Measurements from ENCODE around the gene ZNF385D. TPM values are rescaled to one million over a fixed set of nuclear protein-coding genes. Genes with fewer than 3 reads are reported as not detected.

The ZNF385D gene
- total and polyA plus RNA-seq, 2 experiments from 2014 or later: 2.7 to 12.3 TPM

GRCh38 chr3:21505711-21506460 is 245.1 kb downstream of the ZNF385D start (continued):
- no peak for TF ChIP-seq STAT1 (IDR thresholded peaks at IDR 0.05; ENCODE audit: unreplicated experiment)

- ATAC-seq: no peak
These were observed 248.4 kb downstream of the ZNF385D start for GRCh38 chr3:21502656-21503055.

GRCh38 chr3:21500834-21501233 is 250.2 kb downstream of the ZNF385D start:
- Mint-ChIP-seq H3K4me3 (no peak overlapping the region), H3K36me3 (ENCODE audit: low read depth) (no peaks in the 10 kb centered on the region), H3K27me3 (ENCODE audit: insufficient read depth, low read depth, poor library complexity) (no peaks in the 10 kb centered on the region), H3K9me3 (no peaks in the 10 kb centered on the region; the same call in 2 of the 3 replicates), H3K4me1 (peaks cover 23% of the 10 kb centered on the region), H3K27ac (no peak overlapping the region)
- Histone ChIP-seq H3K36me3 (ENCODE audit: insufficient read depth) (no peaks in the 10 kb centered on the region), H3K27me3 (ENCODE audit: insufficient read depth) (no peaks in the 10 kb centered on the region), H3K4me3 (no peak overlapping the region), H3K27ac (ENCODE audit: low read depth) (no peak overlapping the region), H3K79me2 (replicated peaks; ENCODE audit: insufficient read depth) (no peaks in the 10 kb centered on the region), H3K4me1 (ENCODE audit: insufficient read depth) (peaks cover 11% of the 10 kb centered on the region; the same call in 1 of the 2 replicates), H3F3A (replicated peaks; ENCODE audit: low read depth) (no peaks in the 10 kb centered on the region), H3K4me2 (no peak overlapping the region; the same call in 1 of the 2 replicates), H4K20me1 (replicated peaks; ENCODE audit: insufficient read depth) (no peaks in the 10 kb centered on the region), H3K9me2 (ENCODE audit: insufficient read depth) (no peaks in the 10 kb centered on the region), H2AFZ (no peak overlapping the region)
- ATAC-seq: peak; percentile 44; the same call in 2 of the 3 replicates
- DNase-seq (ENCODE audit: low spot score): no peak
- no peak for TF ChIP-seq EZH2 (IDR thresholded peaks at IDR 0.05; ENCODE audit: low read depth, unreplicated experiment)
- no peak for TF ChIP-seq CREB1 (CRISPR knock-in tag; IDR thresholded peaks at IDR 0.05; ENCODE audit: low read depth)
- no peak for TF ChIP-seq JUNB (IDR thresholded peaks at IDR 0.05; ENCODE audit: unreplicated experiment)
- no peak for TF ChIP-seq ZNF114 (CRISPR knock-in tag; IDR thresholded peaks at IDR 0.05)

More at GRCh38 chr3:21502656-21503055, 248.4 kb downstream of the ZNF385D start:
- DNase-seq (ENCODE audit: low spot score): no peak
- Histone ChIP-seq H3K4me1 (ENCODE audit: insufficient read depth) (peaks cover 11% of the 10 kb centered on the region; the same call in 1 of the 2 replicates), H3K27ac (ENCODE audit: low read depth) (no peak overlapping the region), H3K79me2 (replicated peaks; ENCODE audit: insufficient read depth) (no peaks in the 10 kb centered on the region), H3K4me3 (no peak overlapping the region), H2AFZ (no peak overlapping the region), H3K27me3 (ENCODE audit: insufficient read depth) (no peaks in the 10 kb centered on the region), H4K20me1 (replicated peaks; ENCODE audit: insufficient read depth) (no peaks in the 10 kb centered on the region), H3F3A (replicated peaks; ENCODE audit: low read depth) (no peaks in the 10 kb centered on the region), H3K36me3 (ENCODE audit: insufficient read depth) (no peaks in the 10 kb centered on the region), H3K4me2 (no peak overlapping the region), H3K9me2 (ENCODE audit: insufficient read depth) (no peaks in the 10 kb centered on the region)
- no peaks in the 10 kb centered on the region for H3K27me3 Mint-ChIP-seq (ENCODE audit: insufficient read depth, low read depth, poor library complexity)
- H3K4me3 Mint-ChIP-seq: no peak overlapping the region
- TF ChIP-seq, protein P1, sequence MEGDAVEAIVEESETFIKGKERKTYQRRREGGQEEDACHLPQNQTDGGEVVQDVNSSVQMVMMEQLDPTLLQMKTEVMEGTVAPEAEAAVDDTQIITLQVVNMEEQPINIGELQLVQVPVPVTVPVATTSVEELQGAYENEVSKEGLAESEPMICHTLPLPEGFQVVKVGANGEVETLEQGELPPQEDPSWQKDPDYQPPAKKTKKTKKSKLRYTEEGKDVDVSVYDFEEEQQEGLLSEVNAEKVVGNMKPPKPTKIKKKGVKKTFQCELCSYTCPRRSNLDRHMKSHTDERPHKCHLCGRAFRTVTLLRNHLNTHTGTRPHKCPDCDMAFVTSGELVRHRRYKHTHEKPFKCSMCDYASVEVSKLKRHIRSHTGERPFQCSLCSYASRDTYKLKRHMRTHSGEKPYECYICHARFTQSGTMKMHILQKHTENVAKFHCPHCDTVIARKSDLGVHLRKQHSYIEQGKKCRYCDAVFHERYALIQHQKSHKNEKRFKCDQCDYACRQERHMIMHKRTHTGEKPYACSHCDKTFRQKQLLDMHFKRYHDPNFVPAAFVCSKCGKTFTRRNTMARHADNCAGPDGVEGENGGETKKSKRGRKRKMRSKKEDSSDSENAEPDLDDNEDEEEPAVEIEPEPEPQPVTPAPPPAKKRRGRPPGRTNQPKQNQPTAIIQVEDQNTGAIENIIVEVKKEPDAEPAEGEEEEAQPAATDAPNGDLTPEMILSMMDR (conservative IDR thresholded peaks at IDR 0.05; ENCODE audit: low read depth in 2 of 2): no peak
- TF ChIP-seq ZNF331 (CRISPR knock-in tag; IDR thresholded peaks at IDR 0.05; ENCODE audit: low read depth) (no peak), ETS1 (IDR thresholded peaks at IDR 0.05) (no peak), STAT1 (IDR thresholded peaks at IDR 0.05; ENCODE audit: unreplicated experiment) (no peak), EZH2phosphoT487 (IDR thresholded peaks at IDR 0.05; ENCODE audit: unreplicated experiment) (no peak), NANOG (IDR thresholded peaks at IDR 0.05; ENCODE audit: borderline replicate concordance) (no peak), JUNB (IDR thresholded peaks at IDR 0.05; ENCODE audit: unreplicated experiment) (no peak), ZNF114 (CRISPR knock-in tag; IDR thresholded peaks at IDR 0.05) (no peak)
- no peak overlapping the region for H3K27ac Mint-ChIP-seq
- H3K36me3 Mint-ChIP-seq (ENCODE audit: low read depth): no peaks in the 10 kb centered on the region
- no peaks in the 10 kb centered on the region; the same call in 2 of the 3 replicates for H3K9me3 Mint-ChIP-seq
- H3K4me1 Mint-ChIP-seq: peaks cover 23% of the 10 kb centered on the region

Data from GM23338 (cell line).